ENCODE results near the gene CPVL. TPM values are rescaled to one million over a fixed set of nuclear protein-coding genes. Genes with fewer than 3 reads are reported as not detected.

Gene CPVL
- total RNA-seq, 6 experiments from 2014 or later = 6.2 to 23.4 (median 8.8) TPM

- no peaks in the 10 kb centered on the region for H3K4me1 ChIP-seq
- DNase-seq = no peak
- WGBS (ENCODE audit: insufficient coverage, low coverage, low lambda C conversion rate, missing lambda C conversion rate) = 75% methylated on average over 2 of the region's 2 CpGs
- intact Hi-C loops (cut with DNase I) = no loop called here
- no peak overlapping the region for H3K27ac ChIP-seq
- H3K4me3 ChIP-seq = no peak overlapping the region
- no peaks in the 10 kb centered on the region for H3K9me3 ChIP-seq
- TF ChIP-seq POLR2A (IDR thresholded peaks at IDR 0.05) (no peak), CTCF (IDR thresholded peaks at IDR 0.05) (no peak)
- H3K36me3 ChIP-seq = no peaks in the 10 kb centered on the region
- no peaks in the 10 kb centered on the region for H3K27me3 ChIP-seq
- no peak for ATAC-seq
Observed at GRCh38 chr7:29063872-29064271, 82.5 kb downstream of the CPVL start.

- WGBS (ENCODE audit: insufficient coverage, low coverage, low lambda C conversion rate, missing lambda C conversion rate) = 69% methylated on average over 3 of the region's 3 CpGs
- Histone ChIP-seq H3K4me1 (no peaks in the 10 kb centered on the region), H3K27me3 (no peaks in the 10 kb centered on the region), H3K9me3 (no peaks in the 10 kb centered on the region), H3K36me3 (no peaks in the 10 kb centered on the region), H3K27ac (no peak overlapping the region), H3K4me3 (no peak overlapping the region)
- ATAC-seq (no peak), DNase-seq (no peak)
- no peak for TF ChIP-seq CTCF (IDR thresholded peaks at IDR 0.05)
- no peak for TF ChIP-seq POLR2A (IDR thresholded peaks at IDR 0.05)
- intact Hi-C loops (cut with DNase I) = no loop called here
Observed at GRCh38 chr7:29063236-29063635, 83.1 kb downstream of the CPVL start.

GRCh38 chr7:29053105-29053872, 93.0 kb downstream of the CPVL start:
- H3K4me3 ChIP-seq = no peak overlapping the region
- H3K9me3 ChIP-seq = no peaks in the 10 kb centered on the region
- H3K27me3 ChIP-seq = no peaks in the 10 kb centered on the region
- no peak for DNase-seq
- intact Hi-C loops (cut with DNase I) = no loop called here
- ATAC-seq = no peak
- TF ChIP-seq CTCF (IDR thresholded peaks at IDR 0.05) (no peak), POLR2A (IDR thresholded peaks at IDR 0.05) (no peak)
- no peak overlapping the region for H3K27ac ChIP-seq
- H3K36me3 ChIP-seq = no peaks in the 10 kb centered on the region
- no peaks in the 10 kb centered on the region for H3K4me1 ChIP-seq

GRCh38 chr7:29046978-29047377, 99.4 kb downstream of the CPVL start:
- H3K36me3 ChIP-seq = no peaks in the 10 kb centered on the region
- H3K27ac ChIP-seq = no peak overlapping the region
- no peak for TF ChIP-seq POLR2A (IDR thresholded peaks at IDR 0.05)
- TF ChIP-seq CTCF (IDR thresholded peaks at IDR 0.05) = no peak
- WGBS (ENCODE audit: insufficient coverage, low coverage, low lambda C conversion rate, missing lambda C conversion rate) = 81% methylated on average over 2 of the region's 2 CpGs
- no peaks in the 10 kb centered on the region for H3K9me3 ChIP-seq
- DNase-seq = no peak
- H3K4me3 ChIP-seq = no peak overlapping the region
- intact Hi-C loops (cut with DNase I) = no loop called here
- no peaks in the 10 kb centered on the region for H3K27me3 ChIP-seq
- no peaks in the 10 kb centered on the region for H3K4me1 ChIP-seq
- no peak for ATAC-seq
